GM12865 (cell line): Measurements from ENCODE around the gene GPR61.

Experiments
- DNase-seq: peaks from one replicate; pipeline ENCODE4 v3.0.0; 2010; ENCODE audit warnings: low read depth
- H3K4me3 ChIP-seq: 2 replicates; pipeline ENCODE4 v1.5.1; 2011; ENCODE audit warnings: mild to moderate bottlenecking, low read depth, low read length, control low read depth
- TF ChIP-seq, protein P1 (sequence below): IDR thresholded peaks from 2 replicates; pipeline ENCODE4 v1.5.1; 2011; ENCODE audit warnings: low read length, control low read depth, low read depth, inconsistent platforms; ENCODE audit not compliant: insufficient read depth; ENCODE audit errors: missing control alignments

GPR61 gene

DNA sequence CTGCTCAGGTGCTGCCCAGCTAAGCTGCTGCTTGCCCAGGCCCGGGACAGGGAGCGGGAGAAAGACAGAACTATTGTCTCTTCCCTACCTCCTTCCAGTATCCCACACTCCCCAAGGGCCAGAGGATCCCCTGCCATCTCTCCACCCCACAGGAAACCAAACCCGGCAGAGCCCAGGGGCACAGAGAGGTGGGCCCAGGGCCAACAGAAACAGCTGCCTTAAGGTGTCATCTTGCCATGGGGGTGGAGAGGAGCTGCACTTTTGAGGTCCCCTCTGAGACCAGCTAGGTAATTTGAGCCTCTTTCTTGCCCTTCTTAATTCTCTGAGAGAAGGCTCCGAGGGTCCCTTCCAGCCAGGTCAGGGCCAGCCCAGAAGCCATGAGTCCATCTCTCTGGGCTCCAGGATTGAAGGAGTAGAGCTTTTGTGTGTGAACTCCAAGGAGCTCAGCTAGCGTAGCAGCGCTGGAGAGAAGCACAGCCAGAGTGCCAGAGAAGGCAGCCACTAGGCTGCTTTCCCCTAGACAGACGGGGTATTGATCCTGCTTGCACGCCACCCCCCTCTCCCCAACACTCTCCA lies 9.7 kb upstream of the GPR61 start:
- DNase-seq, result no peak
- TF ChIP-seq, protein P1, sequence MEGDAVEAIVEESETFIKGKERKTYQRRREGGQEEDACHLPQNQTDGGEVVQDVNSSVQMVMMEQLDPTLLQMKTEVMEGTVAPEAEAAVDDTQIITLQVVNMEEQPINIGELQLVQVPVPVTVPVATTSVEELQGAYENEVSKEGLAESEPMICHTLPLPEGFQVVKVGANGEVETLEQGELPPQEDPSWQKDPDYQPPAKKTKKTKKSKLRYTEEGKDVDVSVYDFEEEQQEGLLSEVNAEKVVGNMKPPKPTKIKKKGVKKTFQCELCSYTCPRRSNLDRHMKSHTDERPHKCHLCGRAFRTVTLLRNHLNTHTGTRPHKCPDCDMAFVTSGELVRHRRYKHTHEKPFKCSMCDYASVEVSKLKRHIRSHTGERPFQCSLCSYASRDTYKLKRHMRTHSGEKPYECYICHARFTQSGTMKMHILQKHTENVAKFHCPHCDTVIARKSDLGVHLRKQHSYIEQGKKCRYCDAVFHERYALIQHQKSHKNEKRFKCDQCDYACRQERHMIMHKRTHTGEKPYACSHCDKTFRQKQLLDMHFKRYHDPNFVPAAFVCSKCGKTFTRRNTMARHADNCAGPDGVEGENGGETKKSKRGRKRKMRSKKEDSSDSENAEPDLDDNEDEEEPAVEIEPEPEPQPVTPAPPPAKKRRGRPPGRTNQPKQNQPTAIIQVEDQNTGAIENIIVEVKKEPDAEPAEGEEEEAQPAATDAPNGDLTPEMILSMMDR, result no peak
- no peak overlapping the region for H3K4me3 ChIP-seq

DNA sequence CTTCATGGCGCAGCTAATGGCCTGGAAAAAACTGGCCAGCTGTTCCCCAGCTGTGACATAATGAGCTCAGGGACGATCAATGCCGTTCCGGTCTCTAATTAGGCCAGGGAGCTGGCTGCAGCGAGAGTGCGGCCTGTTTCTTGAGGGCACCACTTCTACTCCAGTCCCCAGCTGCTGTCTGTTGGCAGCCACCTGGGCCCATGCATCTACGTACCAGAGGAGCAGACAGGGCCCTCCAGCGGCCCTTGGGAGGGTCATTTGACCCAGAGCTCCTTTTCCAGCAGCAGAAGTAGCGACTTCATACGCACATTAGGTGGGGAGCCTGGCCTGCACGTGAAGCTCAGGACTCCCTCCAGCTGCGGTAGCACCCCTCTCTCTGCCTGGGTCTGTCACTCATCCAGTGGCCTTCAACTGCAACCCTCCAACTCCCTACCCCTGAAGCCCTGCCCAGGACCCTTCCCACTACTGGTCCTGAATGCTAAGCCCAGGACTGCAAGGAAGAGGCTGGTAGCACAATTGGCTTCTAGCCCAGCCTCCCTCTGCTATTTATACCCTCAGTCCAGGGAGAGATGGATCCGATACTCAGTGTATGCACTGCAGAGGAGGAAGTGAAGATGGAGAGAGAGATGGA lies 9.1 kb upstream of the GPR61 start:
- DNase-seq, result no peak
- no peak overlapping the region for H3K4me3 ChIP-seq
- TF ChIP-seq, protein P1, result no peak

DNA sequence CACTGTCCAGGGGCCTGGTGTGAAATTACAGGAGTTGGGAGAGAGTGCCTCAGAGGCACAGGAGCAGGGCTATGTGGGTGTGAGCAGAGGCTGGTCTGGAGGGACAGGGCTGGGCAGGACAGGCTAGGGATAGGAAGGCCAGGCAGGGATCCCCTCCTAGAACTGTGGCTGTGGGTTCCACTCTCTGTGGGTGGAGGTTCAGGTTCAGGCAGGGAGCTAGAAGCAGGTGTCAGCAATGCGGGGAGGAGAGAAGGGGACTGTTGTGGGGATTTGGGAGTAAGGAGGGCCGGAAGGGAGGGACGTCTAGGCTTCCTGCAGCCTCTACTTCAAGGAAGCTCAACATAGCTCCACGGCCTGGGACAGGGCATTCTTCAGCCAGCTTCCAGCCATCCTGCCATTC lies 8.3 kb upstream of the GPR61 start:
- TF ChIP-seq, protein P1, result no peak
- no peak overlapping the region for H3K4me3 ChIP-seq

DNA sequence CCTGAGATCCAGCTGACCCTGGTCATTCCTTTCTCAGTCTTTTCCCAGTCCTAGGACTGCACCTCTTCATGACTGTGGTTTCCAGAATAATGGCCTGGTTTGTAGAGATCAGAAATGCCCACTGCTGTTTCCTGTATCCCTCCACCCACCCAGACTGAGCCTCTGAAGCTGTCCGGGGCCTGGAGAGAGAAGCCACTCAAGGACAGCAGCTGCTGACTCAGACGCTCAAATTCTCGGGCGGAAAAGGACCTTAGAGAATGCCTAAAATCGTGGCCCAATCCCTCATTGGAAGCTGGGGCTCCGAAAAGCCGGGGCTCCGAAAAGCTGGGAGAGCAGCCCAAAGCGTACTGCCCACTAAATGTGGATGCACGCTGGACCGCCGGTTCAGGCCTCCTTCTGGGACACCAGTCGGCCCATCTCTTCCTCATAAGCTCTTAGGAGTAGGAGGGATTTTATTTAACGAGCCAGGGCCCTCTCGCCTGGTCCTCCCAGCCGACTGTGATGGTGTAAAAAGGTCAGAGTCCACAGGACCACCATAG lies 7.8 kb upstream of the GPR61 start:
- TF ChIP-seq, protein P1, result no peak
- no peak overlapping the region for H3K4me3 ChIP-seq
- no peak for DNase-seq

More for the DNA sequence above, 8.3 kb upstream of the GPR61 start:
- no peak for DNase-seq

DNA sequence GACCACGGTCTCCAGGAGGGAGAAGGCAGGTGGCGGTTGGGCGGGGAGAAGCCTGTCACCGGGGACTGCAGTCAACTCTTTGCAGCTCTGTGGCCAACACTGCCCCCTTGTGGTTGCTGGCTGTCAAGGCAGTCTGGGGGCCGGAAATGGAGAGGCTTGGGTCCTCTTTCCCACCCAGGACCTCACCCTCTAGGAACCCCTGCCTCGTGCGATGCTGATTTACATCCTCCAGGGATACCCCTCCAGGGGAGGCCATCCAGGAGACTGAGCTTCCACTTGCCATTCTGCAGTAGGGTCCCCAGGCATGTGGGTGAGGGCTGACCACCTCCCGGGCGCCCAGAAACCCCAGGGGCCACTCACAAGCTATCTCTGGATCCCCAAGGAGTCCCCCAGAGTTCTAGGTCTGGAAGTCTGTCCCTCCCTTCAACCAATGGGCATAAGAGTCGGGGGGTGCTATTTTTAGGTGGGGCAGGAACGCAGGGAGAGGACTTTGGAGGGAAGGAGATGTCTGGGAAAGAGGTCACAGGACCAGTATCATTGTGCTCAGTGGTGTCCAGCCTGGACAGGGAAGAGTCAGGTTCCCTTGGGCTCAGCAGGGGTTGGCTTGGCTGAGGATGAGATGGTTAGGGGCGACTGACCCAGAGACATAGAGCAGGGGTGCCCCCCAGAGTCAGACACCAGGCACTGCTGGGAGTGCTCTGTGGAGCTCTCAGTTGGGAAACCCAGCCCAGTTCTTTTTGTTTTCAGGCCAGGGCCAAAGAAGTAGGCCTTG lies 7.1 kb upstream of the GPR61 start:
- DNase-seq, result peak; percentile 86
- TF ChIP-seq, protein P1, result peak; percentile 99
- H3K4me3 ChIP-seq, result peak overlapping the region; percentile 29

DNA sequence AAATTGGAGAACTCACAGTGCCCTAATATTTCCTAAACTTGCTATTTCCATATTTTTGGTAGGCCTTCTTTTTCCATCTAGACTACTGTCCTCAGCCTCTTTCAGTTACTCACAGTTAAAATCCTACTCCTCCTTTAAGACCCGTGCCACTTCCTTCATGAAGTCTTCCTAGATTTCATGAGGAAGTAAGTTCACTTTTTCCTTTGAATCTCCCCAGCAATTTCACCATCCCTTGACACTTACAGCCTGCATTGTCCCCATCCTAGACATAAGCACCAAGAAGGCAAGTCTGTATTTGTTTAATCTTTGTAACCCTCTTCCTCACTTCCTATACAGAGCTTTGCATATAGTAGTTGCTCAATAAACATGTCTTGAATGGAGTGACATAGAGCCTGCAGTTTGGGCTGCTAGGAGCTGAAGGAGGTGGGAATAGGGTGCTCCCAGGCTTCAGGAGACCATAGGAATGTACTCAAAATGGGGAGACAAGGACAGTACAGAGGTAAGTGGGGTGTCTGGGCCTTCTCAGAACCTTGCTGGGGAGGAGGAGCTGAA lies 5.3 kb upstream of the GPR61 start:
- TF ChIP-seq, protein P1, result no peak
- DNase-seq, result no peak
- no peak overlapping the region for H3K4me3 ChIP-seq
